Measurements from ENCODE around the gene PABPN1L. TPM values are rescaled to one million over a fixed set of nuclear protein-coding genes. Genes with fewer than 3 reads are reported as not detected.
A peak's percentile ranks its signal among the peaks of the same experiment; 100 is the strongest.
"Not testable (repeated sequence)": the region's sequence is repeated elsewhere in the genome, so short reads cannot be mapped to it uniquely, and the experiment has no call there.

PABPN1L gene
- total RNA-seq, 1 donor from 2014 or later = not detected

- no peaks in the 10 kb centered on the region for H3K27me3 Mint-ChIP-seq (ENCODE audit: low read depth)
- H3K36me3 Mint-ChIP-seq (ENCODE audit: low read depth) = peaks cover 3% of the 10 kb centered on the region
- no peaks in the 10 kb centered on the region for H3K4me1 Mint-ChIP-seq
- H3K9me3 Mint-ChIP-seq = no peaks in the 10 kb centered on the region
- TF ChIP-seq, protein P1, sequence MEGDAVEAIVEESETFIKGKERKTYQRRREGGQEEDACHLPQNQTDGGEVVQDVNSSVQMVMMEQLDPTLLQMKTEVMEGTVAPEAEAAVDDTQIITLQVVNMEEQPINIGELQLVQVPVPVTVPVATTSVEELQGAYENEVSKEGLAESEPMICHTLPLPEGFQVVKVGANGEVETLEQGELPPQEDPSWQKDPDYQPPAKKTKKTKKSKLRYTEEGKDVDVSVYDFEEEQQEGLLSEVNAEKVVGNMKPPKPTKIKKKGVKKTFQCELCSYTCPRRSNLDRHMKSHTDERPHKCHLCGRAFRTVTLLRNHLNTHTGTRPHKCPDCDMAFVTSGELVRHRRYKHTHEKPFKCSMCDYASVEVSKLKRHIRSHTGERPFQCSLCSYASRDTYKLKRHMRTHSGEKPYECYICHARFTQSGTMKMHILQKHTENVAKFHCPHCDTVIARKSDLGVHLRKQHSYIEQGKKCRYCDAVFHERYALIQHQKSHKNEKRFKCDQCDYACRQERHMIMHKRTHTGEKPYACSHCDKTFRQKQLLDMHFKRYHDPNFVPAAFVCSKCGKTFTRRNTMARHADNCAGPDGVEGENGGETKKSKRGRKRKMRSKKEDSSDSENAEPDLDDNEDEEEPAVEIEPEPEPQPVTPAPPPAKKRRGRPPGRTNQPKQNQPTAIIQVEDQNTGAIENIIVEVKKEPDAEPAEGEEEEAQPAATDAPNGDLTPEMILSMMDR (conservative IDR thresholded peaks at IDR 0.05) = no peak
- H3K4me3 Mint-ChIP-seq = no peak overlapping the region
- H3K27ac Mint-ChIP-seq (ENCODE audit: unreplicated experiment) = no peak overlapping the region
- DNase-seq (ENCODE audit: low read depth, low spot score) = no peak
Measured at GRCh38 chr16:88893127-88893968, 26.9 kb upstream of the PABPN1L start.

- TF ChIP-seq, protein P1 (conservative IDR thresholded peaks at IDR 0.05) = no peak
- no peak overlapping the region for H3K27ac Mint-ChIP-seq (ENCODE audit: unreplicated experiment)
- peaks cover 3% of the 10 kb centered on the region for H3K36me3 Mint-ChIP-seq (ENCODE audit: low read depth)
- no peaks in the 10 kb centered on the region for H3K27me3 Mint-ChIP-seq (ENCODE audit: low read depth)
- H3K9me3 Mint-ChIP-seq = no peaks in the 10 kb centered on the region
- H3K4me1 Mint-ChIP-seq = no peaks in the 10 kb centered on the region
- H3K4me3 Mint-ChIP-seq = no peak overlapping the region
- DNase-seq (ENCODE audit: low read depth, low spot score) = no peak
Measured at GRCh38 chr16:88892065-88892464, 25.6 kb upstream of the PABPN1L start.

- Mint-ChIP-seq H3K27ac (ENCODE audit: unreplicated experiment) (no peak overlapping the region), H3K4me3 (no peak overlapping the region), H3K9me3 (no peaks in the 10 kb centered on the region), H3K4me1 (no peaks in the 10 kb centered on the region), H3K36me3 (ENCODE audit: low read depth) (peaks cover 3% of the 10 kb centered on the region), H3K27me3 (ENCODE audit: low read depth) (no peaks in the 10 kb centered on the region)
- TF ChIP-seq, protein P1 (conservative IDR thresholded peaks at IDR 0.05) = no peak
- no peak for DNase-seq (ENCODE audit: low read depth, low spot score)
Measured at GRCh38 chr16:88891083-88891482, 24.6 kb upstream of the PABPN1L start.

DNA sequence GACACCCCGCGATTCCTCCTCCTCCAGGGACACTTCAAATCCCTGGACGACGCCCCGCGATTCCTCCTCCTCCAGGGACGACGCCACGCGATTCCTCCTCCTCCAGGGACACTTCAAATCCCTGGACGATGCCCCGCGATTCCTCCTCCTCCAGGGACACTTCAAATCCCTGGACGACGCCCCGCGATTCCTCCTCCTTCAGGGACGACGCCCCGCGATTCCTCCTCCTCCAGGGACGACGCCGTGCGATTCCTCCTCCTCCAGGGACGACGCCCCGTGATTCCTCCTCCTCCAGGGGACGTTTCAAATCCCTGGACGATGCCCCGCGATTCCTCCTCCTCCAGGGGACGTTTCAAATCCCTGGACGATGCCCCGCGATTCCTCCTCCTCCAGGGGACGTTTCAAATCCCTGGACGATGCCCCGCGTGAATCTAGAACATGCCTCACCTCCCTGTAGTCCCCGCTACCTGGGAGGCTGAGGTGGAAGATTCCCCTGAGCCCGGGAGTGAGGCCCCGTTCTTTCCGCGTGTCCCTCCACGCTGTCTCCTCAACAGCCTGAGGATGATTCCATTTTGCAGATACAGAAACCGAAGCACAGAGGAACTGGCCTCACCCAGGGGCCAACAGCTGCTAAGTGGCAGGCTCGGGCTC is 23.4 kb upstream of the PABPN1L start:
- H3K4me1 Mint-ChIP-seq; H3K27me3 Mint-ChIP-seq (ENCODE audit: low read depth); DNase-seq (ENCODE audit: low read depth, low spot score); H3K36me3 Mint-ChIP-seq (ENCODE audit: low read depth); H3K4me3 Mint-ChIP-seq; H3K9me3 Mint-ChIP-seq: not testable (repeated sequence)
- peak overlapping the region; percentile 57 for H3K27ac Mint-ChIP-seq (ENCODE audit: unreplicated experiment)

DNA sequence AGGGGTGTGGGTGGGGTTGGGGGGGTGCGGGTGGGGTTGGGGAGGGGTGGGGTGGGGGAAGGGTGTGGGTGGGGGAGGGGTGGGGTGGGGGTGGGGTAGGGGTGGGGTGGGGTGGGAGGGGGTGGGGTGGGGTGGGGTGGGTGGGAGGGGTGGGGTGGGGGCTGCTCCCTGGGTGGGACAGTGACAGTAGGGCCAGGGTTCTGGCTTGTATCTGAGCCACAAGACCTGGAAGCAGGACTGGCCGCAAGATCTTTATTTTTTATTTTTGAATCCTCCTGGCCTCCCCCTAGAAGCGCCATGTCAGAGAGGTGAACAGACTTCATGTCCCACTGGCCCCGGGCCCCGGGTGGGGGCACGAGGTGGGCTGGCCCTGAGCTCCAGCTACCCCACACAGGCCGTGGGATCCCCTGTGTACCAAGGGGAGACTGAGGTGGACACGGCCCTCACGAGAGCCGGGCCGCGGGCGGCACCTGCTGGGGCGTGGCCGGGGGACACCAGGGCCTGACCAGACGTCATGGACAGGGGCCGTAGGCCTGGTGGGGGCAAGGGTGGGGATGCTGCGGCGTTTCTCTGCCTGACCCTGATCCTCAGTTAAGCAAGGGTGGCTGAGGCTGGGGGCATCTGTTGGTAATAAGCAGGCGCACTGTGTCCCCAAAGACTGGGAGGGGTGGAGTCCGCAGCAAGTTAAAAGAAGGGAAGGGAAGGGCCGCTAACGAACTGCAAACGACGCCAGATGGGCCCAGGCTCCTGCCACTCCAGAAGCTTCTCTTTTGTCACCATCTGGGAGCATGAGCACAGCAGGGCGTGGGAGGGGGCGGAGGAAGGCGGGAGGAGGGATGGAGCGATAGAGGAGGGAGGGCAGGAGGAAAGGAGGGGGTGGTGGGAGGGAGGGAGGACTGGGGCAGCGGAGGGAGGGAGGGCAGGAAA is 22.3 kb upstream of the PABPN1L start:
- TF ChIP-seq, protein P1 (conservative IDR thresholded peaks at IDR 0.05) = no peak
- DNase-seq (ENCODE audit: low read depth, low spot score) = no peak
- no peaks in the 10 kb centered on the region for H3K27me3 Mint-ChIP-seq (ENCODE audit: low read depth)
- no peak overlapping the region for H3K27ac Mint-ChIP-seq (ENCODE audit: unreplicated experiment)
- no peak overlapping the region for H3K4me3 Mint-ChIP-seq
- no peaks in the 10 kb centered on the region for H3K4me1 Mint-ChIP-seq
- H3K9me3 Mint-ChIP-seq = no peaks in the 10 kb centered on the region
- H3K36me3 Mint-ChIP-seq (ENCODE audit: low read depth) = peaks cover 3% of the 10 kb centered on the region
